Measurements from ENCODE around the gene CD7. TPM values are rescaled to one million over a fixed set of nuclear protein-coding genes. Genes with fewer than 3 reads are reported as not detected.

The CD7 gene
- total RNA-seq, 1 experiment from 2014 or later: 0.74 TPM

DNA sequence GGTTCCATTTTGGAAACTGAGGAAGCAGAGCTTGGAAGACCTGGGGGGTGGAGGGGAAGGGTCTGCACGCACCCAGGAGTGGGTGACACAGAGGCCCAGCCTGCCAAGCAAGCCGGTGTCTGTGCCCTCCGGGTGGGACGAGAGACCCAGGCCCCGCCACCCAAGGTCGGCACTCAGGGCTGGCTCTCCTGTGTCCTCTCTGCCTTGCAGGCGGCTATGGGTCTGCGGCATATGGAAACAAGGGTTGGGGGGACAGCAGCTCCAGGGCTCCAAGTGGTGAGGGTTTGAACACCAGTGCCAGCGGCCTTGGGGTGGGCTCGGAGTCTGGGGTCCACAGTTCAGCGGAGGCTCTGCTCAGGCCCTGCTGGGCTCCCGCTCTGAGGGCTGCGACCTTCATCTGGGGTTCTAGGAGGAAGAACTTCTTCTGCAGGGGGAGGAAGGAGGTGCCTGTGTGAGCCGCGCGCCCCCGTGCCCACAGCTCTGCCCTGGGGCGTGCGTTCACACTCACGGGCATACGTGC, 4.6 kb upstream of the CD7 start:
- DNase-seq (ENCODE audit: low spot score) (no peak), ATAC-seq (no peak)
- ChIA-PET CTCF (interaction anchor here (0.6 to 1.3 kb wide), 3 partner anchors 11 to 35 kb away, joined by 3 to 4 read pairs (median 3); no protein-coding TSS in a partner anchor), POLR2A (no interaction called here)
- Mint-ChIP-seq H3K27ac (no peak overlapping the region), H3K4me3 (no peak overlapping the region), H3K4me1 (no peaks in the 10 kb centered on the region; the same call in 1 of the 2 replicates), H3K27me3 (ENCODE audit: low read depth) (no peaks in the 10 kb centered on the region), H3K9me3 (no peaks in the 10 kb centered on the region), H3K36me3 (no peaks in the 10 kb centered on the region)
- TF ChIP-seq GABPB1 (CRISPR knock-in tag; IDR thresholded peaks at IDR 0.05) (no peak), MXD4 (CRISPR knock-in tag; IDR thresholded peaks at IDR 0.05; ENCODE audit: borderline replicate concordance) (no peak), JUN (CRISPR knock-in tag; IDR thresholded peaks at IDR 0.05) (no peak), ERG (CRISPR knock-in tag; IDR thresholded peaks at IDR 0.05) (no peak), CREB1 (CRISPR knock-in tag; IDR thresholded peaks at IDR 0.05) (no peak), TP53 (CRISPR knock-in tag; IDR thresholded peaks at IDR 0.05) (no peak), ZMAT4 (CRISPR knock-in tag; IDR thresholded peaks at IDR 0.05) (no peak), AFF4 (CRISPR knock-in tag; IDR thresholded peaks at IDR 0.05; ENCODE audit: borderline replicate concordance) (no peak), NFYB (CRISPR knock-in tag; conservative IDR thresholded peaks at IDR 0.05; ENCODE audit: low read depth) (no peak), AR (CRISPR knock-in tag; IDR thresholded peaks at IDR 0.05) (no peak), ZNF671 (CRISPR knock-in tag; IDR thresholded peaks at IDR 0.05) (no peak), OVOL2 (CRISPR knock-in tag; IDR thresholded peaks at IDR 0.05; ENCODE audit: borderline replicate concordance) (no peak), NFE2L1 (CRISPR knock-in tag; IDR thresholded peaks at IDR 0.05) (no peak), SMAD3 (CRISPR knock-in tag; IDR thresholded peaks at IDR 0.05; ENCODE audit: borderline replicate concordance) (no peak), KAT7 (CRISPR knock-in tag; IDR thresholded peaks at IDR 0.05; ENCODE audit: borderline replicate concordance) (no peak), ZNF512 (CRISPR knock-in tag; IDR thresholded peaks at IDR 0.05; ENCODE audit: borderline replicate concordance) (no peak), ZBTB43 (CRISPR knock-in tag; IDR thresholded peaks at IDR 0.05) (no peak)
- TF ChIP-seq, protein P1, sequence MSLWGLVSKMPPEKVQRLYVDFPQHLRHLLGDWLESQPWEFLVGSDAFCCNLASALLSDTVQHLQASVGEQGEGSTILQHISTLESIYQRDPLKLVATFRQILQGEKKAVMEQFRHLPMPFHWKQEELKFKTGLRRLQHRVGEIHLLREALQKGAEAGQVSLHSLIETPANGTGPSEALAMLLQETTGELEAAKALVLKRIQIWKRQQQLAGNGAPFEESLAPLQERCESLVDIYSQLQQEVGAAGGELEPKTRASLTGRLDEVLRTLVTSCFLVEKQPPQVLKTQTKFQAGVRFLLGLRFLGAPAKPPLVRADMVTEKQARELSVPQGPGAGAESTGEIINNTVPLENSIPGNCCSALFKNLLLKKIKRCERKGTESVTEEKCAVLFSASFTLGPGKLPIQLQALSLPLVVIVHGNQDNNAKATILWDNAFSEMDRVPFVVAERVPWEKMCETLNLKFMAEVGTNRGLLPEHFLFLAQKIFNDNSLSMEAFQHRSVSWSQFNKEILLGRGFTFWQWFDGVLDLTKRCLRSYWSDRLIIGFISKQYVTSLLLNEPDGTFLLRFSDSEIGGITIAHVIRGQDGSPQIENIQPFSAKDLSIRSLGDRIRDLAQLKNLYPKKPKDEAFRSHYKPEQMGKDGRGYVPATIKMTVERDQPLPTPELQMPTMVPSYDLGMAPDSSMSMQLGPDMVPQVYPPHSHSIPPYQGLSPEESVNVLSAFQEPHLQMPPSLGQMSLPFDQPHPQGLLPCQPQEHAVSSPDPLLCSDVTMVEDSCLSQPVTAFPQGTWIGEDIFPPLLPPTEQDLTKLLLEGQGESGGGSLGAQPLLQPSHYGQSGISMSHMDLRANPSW (CRISPR knock-in tag; conservative IDR thresholded peaks at IDR 0.05; ENCODE audit: low read depth): no peak
- TF ChIP-seq, protein P2, sequence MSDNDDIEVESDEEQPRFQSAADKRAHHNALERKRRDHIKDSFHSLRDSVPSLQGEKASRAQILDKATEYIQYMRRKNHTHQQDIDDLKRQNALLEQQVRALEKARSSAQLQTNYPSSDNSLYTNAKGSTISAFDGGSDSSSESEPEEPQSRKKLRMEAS (CRISPR knock-in tag; IDR thresholded peaks at IDR 0.05): no peak

Data from WTC11 (cell line).